GDM1 (cell line): ENCODE results near the gene UPF1.
A peak's percentile ranks its signal among the peaks of the same experiment; 100 is the strongest.

Experiments used
- DNase-seq: peaks from one replicate; lab custom pipeline; 2025; lab: John Stamatoyannopoulos, UW

The UPF1 gene

DNA sequence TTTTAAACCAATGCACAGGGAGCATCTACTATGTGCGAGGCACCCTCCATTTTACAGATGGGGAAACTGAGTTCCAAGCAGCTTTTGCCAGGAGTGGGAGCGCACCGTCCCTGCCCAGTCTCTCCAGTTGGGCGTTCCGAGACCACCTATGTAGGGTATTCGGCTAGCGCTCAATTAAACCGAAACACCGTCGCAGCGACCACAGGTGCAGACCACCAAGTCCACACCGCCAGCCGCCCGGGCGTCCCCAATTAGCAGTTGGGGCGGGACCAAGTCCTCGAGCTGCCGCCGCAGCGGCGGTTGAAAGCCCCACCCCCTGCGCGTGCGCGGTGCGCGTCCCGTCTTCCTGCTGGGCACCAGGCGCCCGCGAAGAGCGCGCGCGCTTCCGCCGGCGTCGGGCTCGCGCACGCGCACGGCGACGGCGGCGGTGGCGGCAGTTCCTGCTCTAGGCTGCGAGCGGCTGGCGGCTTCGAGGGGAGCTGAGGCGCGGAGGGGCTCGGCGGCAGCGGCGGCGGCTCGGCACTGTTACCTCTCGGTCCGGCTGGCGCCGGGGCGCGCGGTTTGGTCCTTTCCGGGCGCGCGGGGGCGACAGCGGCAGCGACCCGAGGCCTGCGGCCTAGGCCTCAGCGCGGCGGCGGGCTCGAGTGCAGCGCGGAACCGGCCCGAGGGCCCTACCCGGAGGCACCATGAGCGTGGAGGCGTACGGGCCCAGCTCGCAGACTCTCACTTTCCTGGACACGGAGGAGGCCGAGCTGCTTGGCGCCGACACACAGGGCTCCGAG is at the start of gene UPF1:
Gene UPF1 (plus strand): TSS at position 436 of the 782 bp plus-strand sequence. CDS start 251 bp downstream, at position 687.
- peak; percentile 94 for DNase-seq

DNA sequence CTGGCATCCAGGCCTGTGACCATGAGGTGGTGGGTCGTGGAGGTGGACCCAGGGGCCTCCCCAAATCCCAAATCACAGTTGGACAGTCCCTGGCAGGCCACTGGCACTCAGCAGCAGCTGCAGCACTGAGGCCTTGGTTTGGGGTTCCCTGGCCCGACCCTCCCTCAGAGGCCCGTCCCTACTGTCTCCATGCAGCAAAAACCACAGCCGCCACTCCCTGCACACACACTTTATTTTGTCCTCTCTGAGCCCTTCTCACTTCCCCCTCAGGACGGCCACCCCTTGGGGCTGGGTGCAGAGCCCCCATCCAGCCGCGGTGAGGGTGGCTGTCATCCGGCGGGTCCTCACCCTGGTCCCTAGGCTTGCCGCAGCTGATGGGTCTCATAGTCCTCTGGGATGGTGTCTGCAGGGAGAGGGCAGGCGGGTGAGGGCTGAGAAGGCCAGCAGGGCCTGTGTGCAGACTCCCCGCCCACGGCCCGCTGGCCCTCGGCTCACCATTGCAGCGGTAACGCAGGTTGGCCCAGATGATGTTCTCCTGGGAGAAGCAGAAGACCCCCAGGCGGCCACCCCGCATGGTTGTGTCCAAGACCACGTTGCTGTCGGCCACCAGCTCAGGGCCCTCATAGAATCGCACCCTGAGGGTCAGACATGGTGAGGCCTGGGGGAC is 49.1 kb upstream of the UPF1 start:
- no peak for DNase-seq

DNA sequence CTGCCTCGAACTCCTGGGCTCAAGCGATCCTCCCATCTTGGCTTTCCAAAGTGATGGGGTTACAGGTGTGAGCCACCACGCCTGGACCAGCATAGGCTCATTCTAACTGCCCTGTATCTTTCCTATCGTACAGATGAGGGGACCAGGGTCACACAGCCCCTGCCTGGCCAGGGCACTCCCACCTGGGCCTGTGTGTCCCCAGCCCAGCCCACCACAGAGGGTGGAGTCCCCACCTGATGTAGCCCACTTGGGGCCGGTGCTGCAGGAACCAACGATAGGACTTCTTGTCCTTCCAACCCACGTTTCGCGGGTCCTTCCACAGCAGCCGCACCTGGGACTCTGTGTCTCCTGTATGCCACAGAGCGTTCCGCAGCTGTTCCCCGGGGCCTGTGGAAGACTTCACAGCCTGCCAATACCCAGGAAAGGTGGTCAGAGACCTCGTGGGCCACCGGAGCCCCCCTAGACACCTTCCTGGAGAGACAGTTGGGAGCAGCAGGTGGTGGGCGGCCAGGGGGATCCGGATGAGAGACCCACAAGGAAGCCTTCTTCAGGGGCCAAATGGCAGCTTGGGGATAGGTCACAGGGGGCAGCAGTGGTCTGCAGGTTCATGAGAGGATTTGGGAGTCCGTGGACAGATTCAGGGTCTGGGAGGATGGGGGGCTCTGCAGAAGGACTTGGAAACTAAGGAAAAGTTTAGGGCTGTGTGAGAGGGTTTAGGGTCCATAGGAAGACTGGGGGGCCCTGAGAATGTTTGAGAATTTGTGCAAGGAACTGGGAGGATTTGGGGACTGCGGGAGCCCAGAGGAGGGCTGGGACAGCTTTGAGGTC is 47.6 kb upstream of the UPF1 start:
- no peak for DNase-seq

DNA sequence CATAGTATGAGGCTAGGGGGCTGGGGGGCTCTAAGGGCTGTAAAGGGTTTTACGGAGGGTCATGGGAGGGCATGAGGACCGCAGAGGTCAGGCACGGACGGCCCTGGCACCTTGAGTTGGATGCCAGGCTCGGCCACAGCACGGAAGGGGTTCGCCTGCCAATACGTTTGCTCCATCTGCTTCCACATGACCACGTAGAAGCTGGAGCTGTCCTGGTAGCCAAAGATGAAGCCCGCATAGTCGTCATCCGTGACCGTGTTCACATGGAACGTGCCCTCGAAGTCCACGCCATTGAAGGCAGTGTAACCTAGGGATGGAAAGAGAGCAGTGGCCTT is 47.0 kb upstream of the UPF1 start:
- DNase-seq, result no peak

DNA sequence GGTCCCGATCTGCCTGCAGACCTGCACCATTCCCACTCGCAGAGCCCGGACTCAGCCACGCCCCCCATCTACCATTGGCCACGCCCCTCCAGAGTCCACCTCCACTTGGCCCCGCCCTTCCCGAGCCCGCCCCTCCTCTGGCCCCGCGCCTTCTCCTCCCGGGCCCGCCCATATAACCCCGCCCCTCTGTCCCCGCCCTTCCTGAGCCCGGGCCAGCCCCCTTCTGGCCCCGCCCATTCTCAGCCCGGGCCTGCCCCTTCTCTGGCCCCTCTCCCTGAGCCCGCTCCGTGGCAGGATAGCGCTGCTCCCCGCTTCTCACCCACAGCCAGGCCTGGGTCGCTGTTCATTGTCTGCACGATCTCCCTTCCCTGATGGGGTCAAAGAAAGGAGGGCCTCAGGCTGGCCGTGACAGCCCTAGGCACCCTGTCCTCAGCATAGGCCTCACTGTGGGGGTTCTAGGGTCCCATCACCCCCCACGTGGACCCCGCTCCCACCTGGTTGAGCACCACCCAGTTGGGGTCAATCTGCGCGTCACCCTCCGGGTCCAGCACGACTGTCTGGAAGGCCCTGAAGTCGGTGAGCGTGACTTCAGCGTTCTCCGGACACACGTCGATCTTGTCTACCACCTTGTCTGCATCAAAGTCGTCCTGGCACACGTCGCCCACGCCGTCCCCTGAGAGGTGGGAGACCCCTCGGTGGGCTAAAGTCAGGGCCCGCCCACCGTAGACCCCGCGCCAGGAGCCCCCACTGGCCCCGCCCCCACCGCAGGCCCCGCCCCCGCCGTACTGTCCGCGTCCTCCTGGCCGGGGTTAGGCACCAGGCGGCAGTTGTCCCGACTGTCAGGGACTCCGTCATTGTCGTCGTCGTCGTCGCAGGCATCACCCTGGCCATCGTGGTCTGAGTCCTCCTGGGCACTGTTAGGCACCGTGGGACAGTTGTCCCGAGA is 46.3 kb upstream of the UPF1 start:
- peak; percentile 38 for DNase-seq

DNA sequence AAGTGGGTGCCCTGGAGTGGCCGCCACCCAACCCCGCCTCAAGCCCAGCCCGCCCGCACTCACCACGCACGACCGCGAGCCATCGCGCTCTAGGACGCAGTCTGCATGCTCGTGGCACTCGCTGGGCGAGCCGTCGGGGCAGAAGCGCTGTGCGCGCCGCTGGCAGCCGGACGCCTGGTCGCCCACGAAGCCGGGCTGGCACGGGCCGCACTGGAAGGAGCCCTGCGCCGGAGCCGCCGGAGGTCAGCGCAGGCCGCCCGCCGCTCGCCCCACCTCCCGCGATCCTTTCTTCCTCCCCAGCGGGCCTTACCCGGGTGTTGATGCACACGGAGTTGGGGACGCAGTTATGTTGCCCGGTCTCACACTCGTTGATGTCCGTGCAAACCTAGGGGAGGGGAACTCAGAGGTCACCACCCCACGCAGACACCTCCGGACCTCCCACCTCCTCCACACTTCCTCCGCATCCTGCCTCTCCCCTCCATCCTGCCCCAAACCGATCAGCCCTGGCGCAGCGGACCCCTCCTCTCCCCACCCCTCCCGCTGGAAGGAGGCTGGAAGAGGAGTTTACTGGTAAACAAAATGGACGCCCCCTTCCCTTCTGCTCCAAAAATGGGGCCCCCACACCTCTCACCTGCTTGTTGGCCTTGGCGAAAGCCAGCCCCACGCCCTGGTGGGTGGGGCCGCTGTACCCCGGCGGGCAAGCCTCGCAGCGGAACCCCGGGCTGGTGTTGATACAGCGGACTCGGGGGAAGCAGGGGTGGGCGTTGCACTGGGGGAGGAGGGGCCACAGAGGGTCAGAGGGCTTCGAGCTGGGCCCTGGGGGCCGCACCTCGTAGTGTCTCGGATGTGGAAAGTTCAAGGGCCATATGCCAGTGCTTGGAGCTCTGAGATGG is 43.0 kb upstream of the UPF1 start:
- no peak for DNase-seq

DNA sequence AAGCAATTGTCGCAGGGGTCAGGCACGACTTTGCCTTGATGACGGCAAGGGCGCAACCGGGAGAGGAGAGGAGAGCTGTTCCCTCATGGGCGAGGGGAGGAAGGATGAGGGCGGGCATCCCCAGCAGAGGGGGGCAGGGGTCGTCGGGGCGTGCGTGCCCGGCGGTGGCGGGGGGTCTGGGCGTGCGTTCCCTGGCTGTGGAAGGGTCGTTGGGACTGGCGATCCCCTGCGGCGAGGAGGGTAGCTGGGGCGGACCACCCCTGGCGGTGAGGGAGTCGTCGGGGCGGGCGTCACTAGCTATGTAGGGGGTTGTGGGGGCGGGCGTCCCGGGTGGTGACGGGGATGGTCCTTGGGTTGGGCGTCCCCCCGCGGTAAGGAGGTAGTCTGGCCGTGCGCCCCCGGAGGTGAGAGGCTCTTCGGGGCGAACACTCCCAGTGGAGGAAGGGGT is 42.3 kb upstream of the UPF1 start:
- DNase-seq, result no peak

DNA sequence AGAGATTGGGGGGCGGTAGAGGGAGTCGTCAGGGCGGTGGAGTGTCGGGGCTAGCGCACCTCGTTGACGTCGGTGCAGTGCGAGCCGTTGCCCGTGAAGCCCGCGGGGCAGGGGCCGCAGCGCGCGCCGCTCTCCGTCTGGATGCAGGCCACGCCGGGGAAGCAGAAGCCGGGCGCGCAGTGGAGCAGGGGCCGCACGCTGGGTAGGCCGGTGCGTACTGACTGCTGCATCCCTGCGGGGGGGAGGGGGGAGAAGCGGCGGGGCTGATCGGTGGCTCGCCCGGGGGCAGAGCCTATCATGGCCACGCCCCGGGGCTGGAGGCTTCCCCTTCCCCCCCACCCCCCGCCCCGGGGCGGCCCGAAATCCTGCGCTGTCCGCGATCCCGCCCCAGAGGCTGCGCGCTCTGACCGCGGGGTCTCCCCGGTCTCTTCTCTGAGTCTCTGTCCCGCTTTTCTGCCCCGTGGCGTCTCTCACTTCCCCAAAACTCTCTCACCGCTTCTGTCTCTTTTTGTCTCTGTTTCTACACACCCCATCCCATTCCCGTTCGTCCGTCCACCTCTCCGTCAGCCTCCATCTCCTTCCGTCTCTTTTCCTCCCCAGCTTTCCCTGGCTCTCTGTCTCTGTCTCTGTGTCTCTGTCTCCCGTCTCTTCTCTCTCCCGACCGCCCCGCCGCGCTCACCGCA is 41.7 kb upstream of the UPF1 start:
- no peak for DNase-seq

DNA sequence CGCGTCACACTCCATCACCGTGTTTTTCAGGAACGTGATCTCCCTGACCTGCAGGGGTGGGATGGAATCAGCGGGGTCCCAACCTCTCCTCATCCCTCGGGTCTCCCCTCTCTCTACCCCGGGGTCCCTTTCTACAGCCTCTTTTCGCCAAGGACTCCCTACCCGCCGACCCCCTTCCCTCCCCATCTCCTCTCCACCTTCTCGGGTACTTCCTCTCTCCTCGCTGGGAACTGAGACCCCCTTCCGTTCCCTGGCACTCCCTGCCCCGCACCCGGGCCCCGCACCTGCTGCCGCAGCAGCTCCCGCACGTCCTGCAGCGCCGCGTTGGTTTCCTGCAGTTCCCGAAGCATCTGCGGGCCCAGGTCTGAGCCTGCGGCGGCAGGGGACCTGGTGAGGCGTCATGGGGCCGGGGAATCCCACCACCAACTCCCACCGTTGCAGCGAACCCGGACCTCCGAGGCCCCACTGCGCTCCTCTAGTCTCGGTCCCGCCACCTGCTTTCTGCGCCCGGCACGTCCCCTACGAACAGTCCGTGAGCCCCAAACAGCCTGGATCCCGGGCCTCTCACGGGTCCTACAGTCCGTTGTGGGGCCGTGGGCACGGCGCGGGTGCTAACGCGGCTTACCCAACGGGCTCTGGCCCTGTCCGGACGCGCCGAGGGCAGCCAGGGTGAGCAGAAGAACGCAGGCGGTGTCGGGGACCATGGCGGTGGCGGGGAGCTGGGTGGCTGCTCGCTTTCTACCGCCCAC is 41.0 kb upstream of the UPF1 start, which contains the start of gene COMP:
Gene COMP (minus strand): TSS at position 740 of the 749 bp plus-strand sequence. CDS start 36 bp downstream, at position 704.
- DNase-seq, result no peak

DNA sequence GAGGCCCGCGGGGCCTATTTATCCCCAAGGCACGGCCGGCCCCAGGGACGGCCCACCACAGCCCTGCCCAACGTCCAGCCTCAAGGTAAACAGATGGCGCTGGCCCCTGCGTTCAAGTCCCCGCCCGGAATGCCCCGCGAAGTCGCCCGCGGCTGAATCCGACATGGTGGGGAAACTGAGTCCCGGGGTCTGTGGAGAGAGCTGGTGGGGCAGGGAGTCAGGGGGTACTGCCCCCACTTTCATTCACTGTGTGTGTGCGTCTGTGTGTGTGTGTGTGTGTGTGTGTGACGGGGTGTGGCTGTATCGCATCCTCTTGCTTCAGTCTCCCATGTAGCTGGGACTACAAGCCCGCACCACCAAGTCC is 40.5 kb upstream of the UPF1 start:
- no peak for DNase-seq

DNA sequence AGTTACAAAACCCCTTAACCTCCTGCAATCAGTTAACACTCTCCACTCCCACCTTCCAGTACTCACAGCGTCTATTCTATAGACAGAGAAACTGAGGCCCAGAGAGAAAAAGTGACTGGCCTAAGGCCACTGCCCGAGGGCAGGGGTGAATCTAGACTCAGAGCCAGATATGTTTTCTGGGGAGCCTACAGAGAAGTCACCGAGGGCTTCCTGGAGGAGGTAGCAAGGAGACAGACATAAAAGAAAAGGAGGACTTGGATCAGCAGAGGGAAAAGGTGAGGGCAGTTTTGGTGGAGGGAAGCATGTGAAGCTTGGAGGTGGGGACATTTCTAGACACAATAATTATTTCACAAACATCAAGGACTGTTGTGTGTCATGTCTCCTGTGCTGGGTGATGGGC is 39.1 kb upstream of the UPF1 start:
- DNase-seq, result no peak

DNA sequence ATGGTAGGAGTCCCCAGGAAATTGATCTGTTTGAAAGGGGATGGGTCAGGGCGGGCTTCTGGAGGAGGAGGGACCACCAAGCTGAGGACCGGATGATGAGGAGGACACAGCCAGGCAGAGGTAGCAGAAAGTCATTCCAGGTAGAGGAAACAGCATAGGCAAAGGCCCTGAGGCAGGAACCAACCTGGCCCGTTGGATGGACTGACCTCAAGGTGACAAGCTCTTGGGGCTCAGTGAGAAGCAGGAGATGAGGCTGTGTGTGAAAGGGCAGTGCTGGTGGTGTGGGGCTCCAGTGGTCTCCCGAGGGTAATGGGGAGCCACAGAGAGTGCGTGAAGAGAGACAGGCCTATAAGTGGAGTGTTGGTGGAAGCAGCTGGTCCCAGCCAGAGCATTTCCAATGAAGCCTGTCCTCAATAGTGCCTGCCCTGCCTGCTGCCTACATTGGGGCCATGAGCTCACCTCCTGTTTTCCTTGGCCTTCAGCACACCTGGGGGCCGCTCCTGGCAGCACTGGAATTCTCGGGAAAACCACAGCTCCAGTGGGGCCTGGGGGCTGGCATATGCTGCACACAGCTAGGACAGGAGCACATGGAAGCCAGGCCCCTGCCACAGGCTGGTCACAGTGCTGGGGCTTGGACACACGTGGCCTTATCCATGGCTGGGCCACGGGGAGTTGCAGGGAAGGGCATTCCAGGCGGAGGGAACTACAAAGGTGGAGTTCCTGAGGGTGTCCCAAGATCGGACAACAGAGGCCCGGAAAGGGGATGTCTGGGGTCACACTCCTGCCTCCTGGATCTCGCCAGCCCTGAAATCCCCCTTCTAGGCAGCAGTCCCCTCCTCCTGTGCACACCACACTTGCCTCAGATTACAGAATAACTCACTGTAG is 38.4 kb upstream of the UPF1 start:
- DNase-seq, result no peak

DNA sequence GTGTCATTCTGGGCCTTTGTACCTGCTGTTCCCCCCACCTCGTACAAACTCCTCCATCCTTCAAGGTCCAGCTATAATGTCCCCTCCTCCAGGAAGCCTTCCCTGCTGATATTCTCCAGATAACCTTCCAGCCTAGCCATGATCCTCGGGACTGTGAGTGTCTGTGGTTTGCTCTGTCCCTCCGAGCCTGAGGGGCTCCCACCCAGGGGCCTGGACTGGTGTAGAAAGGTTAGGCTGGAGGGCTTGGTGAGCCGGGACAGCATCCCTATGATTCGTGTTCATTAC is 37.8 kb upstream of the UPF1 start:
- DNase-seq, result no peak

DNA sequence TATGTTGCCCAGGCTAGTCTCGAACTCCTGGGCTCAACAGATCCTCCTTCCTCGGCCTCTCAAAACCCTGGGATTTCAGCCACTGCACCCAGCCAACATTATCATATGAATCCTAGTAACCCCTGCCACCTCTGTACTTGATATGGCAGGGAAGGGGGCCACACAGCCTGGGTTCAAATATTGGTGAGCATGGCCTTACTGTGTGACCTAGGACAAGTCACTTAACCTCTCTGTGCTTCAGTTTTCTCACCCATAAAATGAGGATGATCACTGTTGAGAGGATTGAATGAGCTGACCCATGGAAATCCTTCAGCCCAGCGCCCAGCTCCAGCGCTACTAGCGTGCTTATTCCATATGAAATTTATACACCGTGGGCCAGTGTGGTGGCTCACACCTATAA is 37.1 kb upstream of the UPF1 start:
- no peak for DNase-seq

DNA sequence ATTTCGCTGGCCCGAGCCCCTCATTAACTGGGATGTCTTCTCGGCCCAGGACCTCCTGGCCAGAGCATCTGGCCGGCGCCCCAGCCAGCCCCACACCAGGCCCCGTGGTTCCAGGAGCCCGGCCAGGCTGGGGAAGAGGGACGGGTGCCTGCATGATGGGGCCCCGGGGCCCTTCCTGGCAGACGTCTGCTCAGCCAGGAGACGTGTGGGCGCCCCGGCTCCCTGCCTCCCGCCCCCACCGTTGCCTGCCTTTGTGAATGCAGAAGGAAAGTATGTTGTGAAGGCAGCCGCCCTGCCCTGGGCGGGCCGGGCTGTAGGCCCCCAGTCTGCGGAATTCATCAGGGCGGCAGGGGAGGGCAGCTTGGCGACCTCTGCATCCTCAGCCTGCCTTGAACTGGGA is 36.2 kb upstream of the UPF1 start:
- no peak for DNase-seq

DNA sequence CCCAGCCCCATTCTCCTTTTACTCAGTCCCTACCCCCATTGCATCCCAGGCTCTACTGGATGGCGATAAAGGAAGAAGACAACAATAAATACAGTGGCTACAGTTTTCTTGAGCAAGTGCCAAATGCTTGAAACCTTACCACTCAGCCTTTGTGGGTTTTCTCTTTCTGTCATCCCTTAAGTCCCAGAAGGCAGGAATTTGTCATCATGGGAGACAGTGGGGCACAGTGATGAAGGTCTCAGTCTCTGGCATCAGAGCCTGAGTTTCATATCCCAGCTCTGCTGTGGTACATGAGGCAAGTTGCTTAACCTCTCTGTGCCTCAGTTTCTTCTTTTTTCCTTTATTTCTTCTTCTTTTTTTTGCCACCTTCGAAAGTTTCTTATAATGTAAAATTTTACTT is 35.5 kb upstream of the UPF1 start:
- no peak for DNase-seq

DNA sequence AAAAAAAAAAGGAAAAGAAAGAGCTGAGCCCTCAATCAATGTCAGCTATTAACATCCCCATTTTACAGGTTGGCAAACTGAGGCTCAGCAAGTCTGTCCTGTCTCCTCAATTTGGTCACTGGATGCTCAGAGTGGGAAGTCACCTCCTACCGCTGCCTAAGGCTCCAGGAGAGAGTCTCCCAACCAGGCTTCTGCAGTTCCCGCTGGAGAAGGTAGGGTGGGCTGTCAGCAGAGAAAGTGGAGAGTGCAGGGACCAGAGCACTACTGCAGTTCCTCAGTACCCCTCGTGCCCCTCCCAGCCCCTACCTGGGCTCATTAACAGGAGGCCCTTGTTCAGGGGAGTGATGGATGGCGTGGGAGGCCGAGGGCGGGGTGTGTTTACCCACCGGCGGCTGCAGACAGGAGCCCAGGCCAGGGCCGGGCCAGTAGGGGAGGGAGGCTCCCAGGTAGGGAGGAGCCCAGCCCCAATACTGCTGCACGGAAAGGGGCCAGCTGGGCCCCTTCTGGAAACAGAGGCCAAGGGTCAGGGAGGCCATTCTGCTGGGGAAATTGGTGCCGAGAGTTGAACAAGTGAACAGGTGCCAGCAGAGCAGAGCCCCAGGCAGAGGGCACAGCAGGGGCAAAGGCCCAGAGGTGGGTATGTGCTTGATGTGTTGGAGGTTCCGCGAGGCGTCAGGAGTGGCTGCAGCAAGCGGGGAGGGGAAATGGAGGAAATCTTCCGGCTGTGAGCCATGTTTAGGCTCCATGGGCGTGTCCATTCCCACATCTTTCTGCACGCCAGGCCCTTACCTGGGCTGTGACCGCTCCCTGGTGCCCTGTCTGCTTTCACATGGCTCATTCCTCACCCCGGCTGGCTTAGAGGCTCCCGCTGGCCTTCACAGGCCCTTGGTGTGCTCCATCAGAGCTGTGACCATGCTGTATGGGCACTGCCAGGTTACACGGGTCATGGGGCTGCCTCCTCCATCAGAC is 33.1 kb upstream of the UPF1 start:
- DNase-seq, result no peak
